HG02970 (cell line): ENCODE results near the gene PUSL1.

Source experiments
- ATAC-seq: cut with Tn5 transposase; IDR thresholded peaks from one replicate; pipeline ENCODE4 v1.9.1; 2021; ENCODE audit warnings: mild to moderate bottlenecking, moderate library complexity, moderate number of reproducible peaks; ENCODE audit not compliant: unreplicated experiment, low FRiP score

Gene PUSL1

GRCh38 chr1:1348420-1349255 lies 40.2 kb downstream of the PUSL1 start:
- ATAC-seq = peak; percentile 34

GRCh38 chr1:1349256-1350012 lies 41.0 kb downstream of the PUSL1 start, which contains the start of gene DVL1:
Gene DVL1, minus strand, starts transcription at chr1:1349418. Its CDS starts 353 bp downstream, at chr1:1349065.
- peak; percentile 67 for ATAC-seq

- no peak for ATAC-seq
Measured at GRCh38 chr1:1351511-1352427, 43.4 kb downstream of the PUSL1 start.

- ATAC-seq = no peak
Measured at GRCh38 chr1:1352786-1353388, 44.5 kb downstream of the PUSL1 start.

- ATAC-seq = no peak
Measured at GRCh38 chr1:1353389-1354151, 45.2 kb downstream of the PUSL1 start.

GRCh38 chr1:1354271-1355247 lies 46.2 kb downstream of the PUSL1 start:
- ATAC-seq = no peak

- no peak for ATAC-seq
Measured at GRCh38 chr1:1355416-1355815, 47.0 kb downstream of the PUSL1 start.

- no peak for ATAC-seq
Measured at GRCh38 chr1:1356166-1356795, 47.9 kb downstream of the PUSL1 start.

GRCh38 chr1:1356796-1357401 lies 48.5 kb downstream of the PUSL1 start:
- ATAC-seq = no peak

GRCh38 chr1:1357871-1358432 lies 49.6 kb downstream of the PUSL1 start:
- no peak for ATAC-seq

GRCh38 chr1:1358433-1359271 lies 50.3 kb downstream of the PUSL1 start, which contains the start of gene MXRA8:
Gene MXRA8, minus strand, starts transcription at chr1:1358555. Its CDS starts 51 bp downstream, at chr1:1358504.
- no peak for ATAC-seq

GRCh38 chr1:1359308-1359663 lies 50.9 kb downstream of the PUSL1 start:
- ATAC-seq = no peak

GRCh38 chr1:1359664-1360468 lies 51.5 kb downstream of the PUSL1 start:
- no peak for ATAC-seq

GRCh38 chr1:1360506-1361169 lies 52.2 kb downstream of the PUSL1 start:
- ATAC-seq = no peak
